ENCODE data around the gene BTG1.

The BTG1 gene

GRCh38 chr12:92122941-92123779 lies 22.5 kb downstream of the BTG1 start:
- no peak overlapping the region for H3K27ac ChIP-seq (ENCODE audit: low read depth, low read length)

GRCh38 chr12:92121826-92122225 lies 23.8 kb downstream of the BTG1 start:
- H3K4me1 ChIP-seq (ENCODE audit: control insufficient read depth, insufficient read depth, low read length): no peaks in the 10 kb centered on the region
- H3K4me3 ChIP-seq (ENCODE audit: low read length): no peak overlapping the region
- H3K27me3 ChIP-seq (ENCODE audit: control insufficient read depth, insufficient read depth, low read length): no peaks in the 10 kb centered on the region
- H3K27ac ChIP-seq (ENCODE audit: low read depth, low read length): no peak overlapping the region
- H3K9ac ChIP-seq (ENCODE audit: low read length): no peak overlapping the region
- H3K36me3 ChIP-seq (ENCODE audit: control insufficient read depth, insufficient read depth, low read length): no peaks in the 10 kb centered on the region

More at GRCh38 chr12:92122941-92123779, 22.5 kb downstream of the BTG1 start:
- H3K9ac ChIP-seq (ENCODE audit: low read length): no peak overlapping the region
- no peaks in the 10 kb centered on the region for H3K36me3 ChIP-seq (ENCODE audit: control insufficient read depth, insufficient read depth, low read length)
- H3K4me3 ChIP-seq (ENCODE audit: low read length): no peak overlapping the region
- no peaks in the 10 kb centered on the region for H3K4me1 ChIP-seq (ENCODE audit: control insufficient read depth, insufficient read depth, low read length)
- no peaks in the 10 kb centered on the region for H3K27me3 ChIP-seq (ENCODE audit: control insufficient read depth, insufficient read depth, low read length)

- Histone ChIP-seq H3K4me1 (ENCODE audit: control insufficient read depth, insufficient read depth, low read length) (no peaks in the 10 kb centered on the region), H3K27me3 (ENCODE audit: control insufficient read depth, insufficient read depth, low read length) (no peaks in the 10 kb centered on the region), H3K4me3 (ENCODE audit: low read length) (no peak overlapping the region), H3K27ac (ENCODE audit: low read depth, low read length) (no peak overlapping the region), H3K9ac (ENCODE audit: low read length) (no peak overlapping the region), H3K36me3 (ENCODE audit: control insufficient read depth, insufficient read depth, low read length) (no peaks in the 10 kb centered on the region)
Observed at GRCh38 chr12:92118826-92119536, 26.7 kb downstream of the BTG1 start.

DNA sequence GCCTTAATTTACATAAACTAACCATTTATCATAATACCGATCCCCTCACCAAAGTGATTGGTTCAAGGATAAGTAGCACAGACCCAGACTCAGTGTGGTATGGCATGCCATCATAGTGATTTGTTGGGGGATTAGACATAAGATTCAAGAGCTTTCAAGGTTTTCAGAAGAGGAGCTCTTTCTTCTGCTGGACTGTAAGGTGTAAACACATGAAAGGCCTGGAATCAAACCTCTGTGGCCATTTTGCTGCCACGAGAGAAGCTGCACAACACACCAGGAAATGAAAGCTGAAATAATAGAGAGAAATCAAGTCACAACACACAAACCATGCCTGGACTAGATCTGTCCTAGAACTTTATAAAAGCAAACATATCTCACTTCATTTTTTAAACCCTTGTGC lies 30.8 kb downstream of the BTG1 start:
- Histone ChIP-seq H3K4me3 (ENCODE audit: low read length) (no peak overlapping the region), H3K27me3 (ENCODE audit: control insufficient read depth, insufficient read depth, low read length) (no peaks in the 10 kb centered on the region), H3K9ac (ENCODE audit: low read length) (no peak overlapping the region), H3K27ac (ENCODE audit: low read depth, low read length) (no peak overlapping the region), H3K4me1 (ENCODE audit: control insufficient read depth, insufficient read depth, low read length) (no peaks in the 10 kb centered on the region), H3K36me3 (ENCODE audit: control insufficient read depth, insufficient read depth, low read length) (no peaks in the 10 kb centered on the region)

- Histone ChIP-seq H3K36me3 (ENCODE audit: control insufficient read depth, insufficient read depth, low read length) (no peaks in the 10 kb centered on the region), H3K27ac (ENCODE audit: low read depth, low read length) (no peak overlapping the region), H3K4me1 (ENCODE audit: control insufficient read depth, insufficient read depth, low read length) (no peaks in the 10 kb centered on the region), H3K27me3 (ENCODE audit: control insufficient read depth, insufficient read depth, low read length) (no peaks in the 10 kb centered on the region), H3K9ac (ENCODE audit: low read length) (no peak overlapping the region), H3K4me3 (ENCODE audit: low read length) (no peak overlapping the region)
Observed at GRCh38 chr12:92111256-92111655, 34.4 kb downstream of the BTG1 start.

- Histone ChIP-seq H3K4me3 (ENCODE audit: low read length) (no peak overlapping the region), H3K9ac (ENCODE audit: low read length) (no peak overlapping the region), H3K27ac (ENCODE audit: low read depth, low read length) (no peak overlapping the region), H3K4me1 (ENCODE audit: control insufficient read depth, insufficient read depth, low read length) (no peaks in the 10 kb centered on the region), H3K27me3 (ENCODE audit: control insufficient read depth, insufficient read depth, low read length) (no peaks in the 10 kb centered on the region), H3K36me3 (ENCODE audit: control insufficient read depth, insufficient read depth, low read length) (no peaks in the 10 kb centered on the region)
Observed at GRCh38 chr12:92110083-92110640, 35.5 kb downstream of the BTG1 start.

GRCh38 chr12:92109613-92110012 lies 36.0 kb downstream of the BTG1 start:
- no peaks in the 10 kb centered on the region for H3K27me3 ChIP-seq (ENCODE audit: control insufficient read depth, insufficient read depth, low read length)
- H3K36me3 ChIP-seq (ENCODE audit: control insufficient read depth, insufficient read depth, low read length): no peaks in the 10 kb centered on the region
- no peak overlapping the region for H3K9ac ChIP-seq (ENCODE audit: low read length)
- no peak overlapping the region for H3K4me3 ChIP-seq (ENCODE audit: low read length)
- no peaks in the 10 kb centered on the region for H3K4me1 ChIP-seq (ENCODE audit: control insufficient read depth, insufficient read depth, low read length)
- no peak overlapping the region for H3K27ac ChIP-seq (ENCODE audit: low read depth, low read length)

DNA sequence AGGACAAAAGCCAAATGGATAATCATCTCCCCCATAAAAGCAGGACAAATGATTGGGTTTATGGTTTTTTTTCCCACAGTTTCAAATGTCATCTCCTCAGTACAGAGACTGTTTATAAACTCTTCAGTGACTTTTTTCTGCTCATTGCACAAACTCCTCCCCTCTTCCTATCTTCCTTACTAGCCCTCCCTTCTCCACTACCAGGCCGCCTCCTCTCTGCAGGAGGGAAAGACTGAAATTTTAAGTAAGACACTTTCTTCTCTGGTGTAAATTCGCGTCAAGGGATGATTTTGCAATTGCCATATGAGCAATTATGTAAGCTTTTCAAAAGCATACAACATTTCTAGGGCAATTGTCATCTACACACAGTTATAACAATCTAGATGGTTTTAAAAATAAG lies 37.0 kb downstream of the BTG1 start:
- Histone ChIP-seq H3K36me3 (ENCODE audit: control insufficient read depth, insufficient read depth, low read length) (no peaks in the 10 kb centered on the region), H3K9ac (ENCODE audit: low read length) (no peak overlapping the region), H3K27ac (ENCODE audit: low read depth, low read length) (no peak overlapping the region), H3K4me1 (ENCODE audit: control insufficient read depth, insufficient read depth, low read length) (no peaks in the 10 kb centered on the region), H3K27me3 (ENCODE audit: control insufficient read depth, insufficient read depth, low read length) (no peaks in the 10 kb centered on the region), H3K4me3 (ENCODE audit: low read length) (no peak overlapping the region)

DNA sequence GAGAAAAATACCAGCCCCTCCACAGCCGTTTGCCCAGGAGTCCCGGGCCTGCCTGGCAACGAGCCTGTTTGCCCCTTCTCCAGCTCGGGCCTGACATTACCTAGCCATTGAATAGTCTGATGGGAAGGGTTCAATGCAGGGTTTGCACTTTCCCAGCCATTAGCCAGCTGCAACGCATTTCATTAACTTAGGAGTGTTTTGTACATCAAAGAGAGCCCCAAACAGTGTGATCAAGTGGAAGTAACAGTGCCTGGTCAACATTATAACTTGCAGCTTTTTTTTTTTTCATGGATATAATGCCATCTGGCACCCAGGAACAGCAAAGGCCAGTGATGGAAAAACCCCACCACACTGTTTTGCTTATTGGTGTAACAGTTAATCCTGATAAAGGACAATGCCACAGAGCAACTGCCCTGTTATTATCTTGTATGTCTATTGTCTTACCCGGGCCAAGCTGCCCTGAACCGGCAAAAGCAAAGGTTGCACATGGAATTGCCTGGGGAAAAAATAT lies 38.0 kb downstream of the BTG1 start:
- Histone ChIP-seq H3K9ac (ENCODE audit: low read length) (no peak overlapping the region), H3K36me3 (ENCODE audit: control insufficient read depth, insufficient read depth, low read length) (no peaks in the 10 kb centered on the region), H3K4me1 (ENCODE audit: control insufficient read depth, insufficient read depth, low read length) (no peaks in the 10 kb centered on the region)

GRCh38 chr12:92107094-92107493 lies 38.6 kb downstream of the BTG1 start:
- Histone ChIP-seq H3K27ac (ENCODE audit: low read depth, low read length) (no peak overlapping the region), H3K36me3 (ENCODE audit: control insufficient read depth, insufficient read depth, low read length) (no peaks in the 10 kb centered on the region)

More for the DNA sequence above, 38.0 kb downstream of the BTG1 start:
- no peak overlapping the region for H3K4me3 ChIP-seq (ENCODE audit: low read length)
- no peak overlapping the region for H3K27ac ChIP-seq (ENCODE audit: low read depth, low read length)
- H3K27me3 ChIP-seq (ENCODE audit: control insufficient read depth, insufficient read depth, low read length): no peaks in the 10 kb centered on the region

GRCh38 chr12:92105676-92106075 lies 40.0 kb downstream of the BTG1 start:
- Histone ChIP-seq H3K4me3 (ENCODE audit: low read length) (no peak overlapping the region), H3K27me3 (ENCODE audit: control insufficient read depth, insufficient read depth, low read length) (no peaks in the 10 kb centered on the region), H3K4me1 (ENCODE audit: control insufficient read depth, insufficient read depth, low read length) (no peaks in the 10 kb centered on the region), H3K27ac (ENCODE audit: low read depth, low read length) (no peak overlapping the region), H3K9ac (ENCODE audit: low read length) (no peak overlapping the region), H3K36me3 (ENCODE audit: control insufficient read depth, insufficient read depth, low read length) (no peaks in the 10 kb centered on the region)

More at GRCh38 chr12:92107094-92107493, 38.6 kb downstream of the BTG1 start:
- Histone ChIP-seq H3K4me1 (ENCODE audit: control insufficient read depth, insufficient read depth, low read length) (no peaks in the 10 kb centered on the region), H3K4me3 (ENCODE audit: low read length) (no peak overlapping the region), H3K9ac (ENCODE audit: low read length) (no peak overlapping the region), H3K27me3 (ENCODE audit: control insufficient read depth, insufficient read depth, low read length) (no peaks in the 10 kb centered on the region)

DNA sequence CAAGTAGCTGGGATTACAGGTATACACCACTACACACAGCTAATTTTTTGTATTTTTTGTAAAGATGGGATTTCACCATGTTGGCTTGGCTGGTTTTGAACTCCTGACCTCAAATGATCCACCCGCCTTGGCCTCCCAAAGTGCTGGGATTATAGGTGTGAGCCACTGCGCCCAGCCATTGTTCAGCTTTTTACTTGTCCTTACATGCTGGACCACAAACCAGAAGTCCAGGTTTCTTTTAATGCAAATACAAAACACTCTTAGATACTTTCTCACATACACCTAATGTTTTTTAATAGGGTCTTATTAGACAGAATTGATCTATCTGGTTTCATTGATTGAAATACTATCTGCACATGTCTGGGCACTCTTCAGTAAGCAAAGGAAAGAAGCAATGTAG lies 40.5 kb downstream of the BTG1 start:
- Histone ChIP-seq H3K27ac (ENCODE audit: low read depth, low read length) (no peak overlapping the region), H3K4me1 (ENCODE audit: control insufficient read depth, insufficient read depth, low read length) (no peaks in the 10 kb centered on the region), H3K4me3 (ENCODE audit: low read length) (no peak overlapping the region), H3K36me3 (ENCODE audit: control insufficient read depth, insufficient read depth, low read length) (no peaks in the 10 kb centered on the region), H3K9ac (ENCODE audit: low read length) (no peak overlapping the region), H3K27me3 (ENCODE audit: control insufficient read depth, insufficient read depth, low read length) (no peaks in the 10 kb centered on the region)
